HG03575 (cell line): Measurements from ENCODE around the gene MT1F.

Experiments used
- ATAC-seq: cut with Tn5 transposase; IDR thresholded peaks from one replicate; pipeline ENCODE4 v1.9.1; 2021; ENCODE audit not compliant: unreplicated experiment, insufficient number of reproducible peaks, low FRiP score; ENCODE audit errors: extremely low read depth

MT1F gene

DNA sequence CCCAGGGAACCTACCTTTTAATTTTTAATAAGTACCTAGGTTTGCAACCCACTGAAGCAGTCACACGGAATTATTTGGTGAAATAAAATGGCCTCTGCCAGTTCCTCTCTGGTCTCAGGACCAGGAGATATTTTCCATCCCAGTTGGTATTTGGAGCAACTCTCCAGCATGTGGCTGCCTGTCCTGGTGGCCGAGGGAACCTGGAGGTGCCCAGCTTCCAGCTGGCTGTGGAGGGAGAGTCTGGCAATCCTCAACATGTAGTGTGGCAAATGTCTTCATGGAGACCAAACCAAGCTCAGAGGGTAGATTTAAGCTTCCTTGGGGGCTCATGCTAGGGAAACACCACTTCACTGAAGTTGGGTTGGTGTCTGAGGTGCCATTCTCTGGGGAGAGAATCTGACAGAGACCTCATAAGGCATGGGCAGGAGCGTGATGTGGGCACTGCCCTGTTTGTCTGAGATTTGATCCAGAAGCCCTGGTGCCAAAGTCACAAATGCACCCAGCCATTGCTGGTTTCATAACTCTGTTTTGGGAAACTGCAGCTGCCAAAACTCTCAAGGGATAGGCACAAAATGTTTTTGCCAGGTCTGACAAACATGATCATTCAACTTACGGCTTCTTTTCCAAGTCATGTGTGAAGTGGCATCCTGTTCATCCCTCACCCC is 27.3 kb downstream of the MT1F start:
- ATAC-seq: no peak

DNA sequence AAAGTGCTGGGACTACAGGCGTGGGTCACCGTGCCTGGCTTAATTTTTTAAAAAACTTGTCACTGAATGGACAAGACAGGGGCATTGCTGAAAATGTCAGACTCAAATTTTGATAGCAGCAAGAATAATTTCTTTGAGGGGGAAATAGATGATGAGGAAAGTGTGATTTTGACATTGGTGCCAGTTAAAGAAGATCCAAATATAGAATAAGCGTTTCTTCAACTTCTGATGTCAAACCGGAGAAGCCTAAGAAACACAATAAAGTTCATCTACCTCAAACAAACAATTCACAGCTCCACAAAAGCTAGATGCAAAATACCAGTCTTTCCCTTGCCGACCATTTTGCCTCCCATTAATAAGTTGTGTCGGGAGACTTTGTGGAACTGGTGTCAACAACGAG is 29.0 kb downstream of the MT1F start:
- no peak for ATAC-seq

DNA sequence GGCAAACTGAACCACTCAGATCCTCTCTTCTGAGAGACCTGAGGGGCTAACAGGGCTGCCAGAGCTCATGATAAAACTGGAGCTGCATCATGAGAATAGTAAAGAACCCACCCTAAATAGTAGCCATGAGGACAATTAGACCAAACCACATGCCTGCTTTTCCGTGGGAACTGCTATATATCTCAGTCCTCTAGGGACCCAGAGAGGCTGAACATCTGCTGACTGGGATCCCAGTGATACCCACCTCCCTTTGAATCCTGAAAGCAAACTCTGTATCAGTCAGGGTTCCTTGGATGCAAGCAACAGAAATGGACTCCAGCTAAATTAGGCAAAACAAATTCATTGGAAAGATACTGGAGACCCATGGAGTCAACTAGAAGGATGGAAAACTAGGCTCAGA is 31.0 kb downstream of the MT1F start:
- no peak for ATAC-seq

DNA sequence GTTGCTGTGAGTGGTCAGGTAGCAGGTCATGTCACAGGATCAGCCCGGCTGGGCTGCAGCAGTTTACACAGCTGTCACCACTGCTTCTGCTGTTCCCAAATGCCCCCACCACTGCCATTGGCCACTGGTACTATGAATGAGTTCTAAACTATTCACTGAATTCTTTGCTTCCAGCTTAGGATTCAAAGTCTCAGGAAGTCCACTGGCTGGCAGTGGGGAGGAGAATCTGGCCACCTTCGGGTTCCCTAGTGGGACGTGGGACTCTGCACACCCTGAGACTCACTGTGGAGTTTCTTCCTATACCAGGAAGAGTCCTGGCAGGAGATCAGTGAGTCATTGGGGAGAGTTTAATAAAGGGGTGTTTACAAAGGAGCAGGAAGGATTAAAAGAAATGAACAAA is 31.4 kb downstream of the MT1F start:
- no peak for ATAC-seq

DNA sequence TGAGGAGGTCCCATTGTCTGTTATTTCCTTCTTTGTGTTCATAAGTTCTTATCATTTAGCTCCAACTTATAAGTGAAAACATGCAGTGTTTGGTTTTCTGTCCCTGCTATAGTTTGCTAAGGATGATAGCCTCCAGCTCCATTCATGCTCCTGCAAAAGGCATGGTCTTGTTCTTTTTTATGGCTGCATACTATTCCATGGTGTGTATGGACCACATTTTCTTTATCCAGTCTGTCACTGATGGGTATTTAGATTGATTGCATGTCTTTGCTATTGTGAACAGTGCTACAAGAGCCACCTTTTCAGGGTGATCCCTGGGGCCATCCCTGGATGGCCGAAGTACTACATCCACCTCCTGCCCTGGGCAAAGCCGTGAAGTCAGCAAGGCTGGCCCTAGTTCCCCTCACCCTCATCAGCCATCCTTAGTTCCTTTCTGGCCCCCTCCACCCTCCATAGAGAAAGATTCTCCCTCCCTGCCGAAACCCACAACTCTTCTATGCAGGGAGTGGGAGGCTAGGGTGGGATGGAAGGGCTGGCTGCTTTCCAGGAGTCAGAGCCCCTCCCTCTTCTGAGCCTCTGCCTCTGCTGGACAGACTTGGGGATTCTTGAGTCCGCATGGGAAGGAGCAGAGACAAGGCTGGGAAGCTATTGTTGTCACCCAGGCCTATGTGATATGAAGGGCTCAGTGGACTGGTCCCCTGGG is 32.8 kb downstream of the MT1F start:
- no peak for ATAC-seq

DNA sequence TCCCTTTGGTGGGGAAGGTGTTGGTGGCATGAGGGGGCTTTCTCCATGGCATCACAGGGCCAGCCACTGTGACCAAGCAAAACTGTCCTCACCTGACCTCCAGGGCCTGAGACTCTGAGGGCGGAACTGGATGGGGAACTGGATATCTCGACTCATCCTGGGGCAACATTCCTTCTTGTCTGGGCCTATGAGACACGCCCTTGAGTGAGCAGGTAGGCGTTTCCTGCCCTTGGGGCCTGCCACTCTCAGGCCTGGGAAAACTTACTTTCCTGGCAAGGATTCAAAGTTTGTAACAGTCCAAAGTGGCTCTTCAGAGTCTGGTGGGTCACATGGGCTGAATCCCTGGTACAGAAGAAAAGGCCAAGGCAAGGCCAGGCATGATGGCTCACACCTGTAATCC is 34.1 kb downstream of the MT1F start:
- ATAC-seq: no peak

DNA sequence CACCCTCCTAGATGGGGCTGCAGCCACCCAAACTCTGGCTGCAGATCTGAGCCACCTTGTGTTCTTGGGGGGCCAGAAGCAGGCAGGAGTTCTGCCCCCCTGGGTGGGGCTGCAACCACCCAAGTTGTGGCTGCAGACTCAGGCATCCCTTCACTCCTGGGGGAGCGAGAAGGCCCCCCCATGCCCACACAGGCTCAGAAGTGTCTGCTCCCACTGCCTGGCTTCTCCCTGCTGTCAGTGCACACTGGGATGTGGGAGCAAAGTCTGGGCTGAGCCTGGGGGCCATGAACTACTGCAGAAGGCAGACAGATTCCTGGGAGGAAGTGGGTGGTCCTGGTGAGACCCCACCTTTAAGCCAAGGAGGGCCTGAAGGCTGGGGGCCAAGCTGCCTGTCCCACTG is 37.5 kb downstream of the MT1F start:
- no peak for ATAC-seq

DNA sequence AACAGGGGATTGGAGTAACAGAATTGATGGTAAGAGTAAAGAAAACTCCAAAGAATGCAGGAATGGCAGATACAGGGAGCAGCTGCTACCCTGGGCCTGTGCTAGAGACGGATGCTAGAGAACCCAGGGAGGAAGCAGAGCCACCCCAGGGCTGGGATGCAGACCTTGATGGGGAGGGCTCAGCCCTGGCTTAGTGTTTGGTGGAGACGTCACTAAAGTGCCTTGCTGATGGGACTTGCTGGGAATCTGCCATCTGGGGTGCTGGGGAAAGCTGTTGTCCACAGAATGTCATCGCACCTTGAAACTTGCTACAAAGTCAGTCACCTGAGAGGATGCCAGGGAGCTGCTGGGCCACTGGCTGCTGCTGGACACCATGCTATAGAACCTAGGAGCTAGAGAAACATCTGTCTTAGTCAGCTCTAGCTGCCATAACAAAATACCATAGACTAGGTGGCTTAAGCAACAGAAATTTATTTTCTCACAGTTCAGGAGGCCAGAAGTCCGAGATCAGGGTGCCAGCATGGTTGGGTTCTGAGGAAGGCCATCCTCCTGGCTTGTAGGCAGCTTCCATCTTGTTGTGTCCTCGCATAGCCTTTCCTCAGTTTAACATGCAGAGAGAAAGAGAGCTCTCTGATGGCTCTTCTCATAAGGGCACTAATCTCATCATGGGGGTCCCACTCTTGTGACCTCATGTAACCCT is 39.8 kb downstream of the MT1F start:
- ATAC-seq: no peak

DNA sequence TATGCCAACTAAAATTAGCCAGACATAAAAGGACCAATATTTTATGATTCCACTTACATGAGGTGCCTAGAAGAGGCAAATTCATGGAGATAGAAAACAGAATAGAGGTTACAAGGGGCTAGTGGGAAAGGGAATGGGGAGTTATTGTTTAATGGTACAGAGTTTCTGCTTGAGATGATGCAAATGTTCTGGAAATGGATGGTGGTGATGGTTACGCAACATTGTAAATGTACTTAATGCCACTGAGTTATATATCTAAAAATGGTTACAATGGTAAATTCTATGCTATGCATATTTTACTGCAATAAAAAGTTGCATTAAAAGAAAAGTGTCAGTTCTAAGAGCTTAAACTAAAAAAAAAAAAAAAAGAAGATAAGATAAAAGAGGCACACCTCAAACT is 42.4 kb downstream of the MT1F start:
- no peak for ATAC-seq

DNA sequence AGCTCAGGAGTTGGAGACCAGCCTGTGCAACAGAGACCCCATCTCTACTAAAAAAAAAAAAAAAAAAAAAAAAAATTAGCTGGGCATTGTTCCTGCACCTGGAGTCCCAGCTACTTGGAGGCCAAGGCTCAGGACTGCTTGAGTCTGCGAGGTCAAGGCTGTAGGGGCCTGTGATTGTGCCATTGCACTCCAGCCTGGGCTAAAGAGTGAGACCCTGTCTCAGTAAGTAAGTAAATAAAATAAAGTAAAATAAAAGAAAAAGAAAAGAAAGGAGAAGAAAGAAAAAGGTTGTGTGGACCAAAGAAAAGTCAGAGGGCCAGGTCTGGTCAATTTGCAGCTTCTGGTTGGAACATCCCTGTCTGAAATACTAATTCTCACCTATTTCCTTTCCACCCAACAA is 42.9 kb downstream of the MT1F start:
- ATAC-seq: no peak

DNA sequence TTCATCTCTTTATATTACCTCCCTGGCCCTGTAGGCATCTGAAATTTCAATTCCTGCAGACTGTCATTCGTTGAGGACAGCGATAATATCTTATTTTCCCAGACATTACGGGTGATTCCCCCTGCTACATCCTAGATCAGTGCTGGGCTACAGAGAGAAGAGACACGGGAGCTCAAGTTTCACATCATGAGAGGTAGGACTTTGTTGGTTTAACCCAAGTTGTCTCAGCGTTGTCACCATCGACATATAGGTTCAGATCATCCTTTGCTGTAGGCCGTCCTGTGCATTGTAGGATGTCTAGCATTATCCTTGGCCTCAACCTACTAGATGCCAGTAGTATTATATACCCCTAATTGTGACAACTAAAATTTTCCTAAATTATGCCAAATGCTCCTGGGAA is 43.8 kb downstream of the MT1F start:
- ATAC-seq: no peak

DNA sequence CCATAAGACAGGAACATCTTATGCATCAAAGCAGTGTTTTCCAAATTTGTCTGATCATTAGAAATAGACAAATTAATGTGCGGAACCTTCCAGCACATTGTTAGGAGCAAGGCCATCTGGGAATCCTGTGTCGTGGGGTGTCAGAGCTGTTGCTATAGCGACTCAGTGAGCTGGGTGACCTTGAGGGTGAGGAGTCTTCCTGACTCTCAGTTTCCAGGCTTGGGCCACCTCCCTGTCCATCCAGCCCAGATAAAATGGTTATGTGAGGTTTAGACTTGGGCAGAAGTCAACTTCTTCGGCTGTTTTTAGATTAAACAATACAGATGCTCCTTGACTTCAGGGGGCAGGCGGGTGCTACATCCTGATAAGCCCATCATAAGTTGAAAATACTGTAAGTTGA is 45.1 kb downstream of the MT1F start:
- ATAC-seq: no peak
